ENCODE results near the gene USP19.

- TF ChIP-seq RAD21 (conservative IDR thresholded peaks at IDR 0.05) (no peak), EZH2 (IDR thresholded peaks at IDR 0.05; ENCODE audit: borderline replicate concordance, insufficient read depth, low read length, poor library complexity, severe bottlenecking) (no peak), TAF1 (IDR thresholded peaks at IDR 0.05; ENCODE audit: low read depth) (no peak), EP300 (conservative IDR thresholded peaks at IDR 0.05; ENCODE audit: poor library complexity, severe bottlenecking) (no peak), POLR2AphosphoS5 (IDR thresholded peaks at IDR 0.05) (no peak), MXI1 (conservative IDR thresholded peaks at IDR 0.05; ENCODE audit: poor library complexity, severe bottlenecking) (no peak)
- TF ChIP-seq, protein P1, sequence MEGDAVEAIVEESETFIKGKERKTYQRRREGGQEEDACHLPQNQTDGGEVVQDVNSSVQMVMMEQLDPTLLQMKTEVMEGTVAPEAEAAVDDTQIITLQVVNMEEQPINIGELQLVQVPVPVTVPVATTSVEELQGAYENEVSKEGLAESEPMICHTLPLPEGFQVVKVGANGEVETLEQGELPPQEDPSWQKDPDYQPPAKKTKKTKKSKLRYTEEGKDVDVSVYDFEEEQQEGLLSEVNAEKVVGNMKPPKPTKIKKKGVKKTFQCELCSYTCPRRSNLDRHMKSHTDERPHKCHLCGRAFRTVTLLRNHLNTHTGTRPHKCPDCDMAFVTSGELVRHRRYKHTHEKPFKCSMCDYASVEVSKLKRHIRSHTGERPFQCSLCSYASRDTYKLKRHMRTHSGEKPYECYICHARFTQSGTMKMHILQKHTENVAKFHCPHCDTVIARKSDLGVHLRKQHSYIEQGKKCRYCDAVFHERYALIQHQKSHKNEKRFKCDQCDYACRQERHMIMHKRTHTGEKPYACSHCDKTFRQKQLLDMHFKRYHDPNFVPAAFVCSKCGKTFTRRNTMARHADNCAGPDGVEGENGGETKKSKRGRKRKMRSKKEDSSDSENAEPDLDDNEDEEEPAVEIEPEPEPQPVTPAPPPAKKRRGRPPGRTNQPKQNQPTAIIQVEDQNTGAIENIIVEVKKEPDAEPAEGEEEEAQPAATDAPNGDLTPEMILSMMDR (IDR thresholded peaks at IDR 0.05; ENCODE audit: poor library complexity, severe bottlenecking): no peak
- TF ChIP-seq, protein P2, sequence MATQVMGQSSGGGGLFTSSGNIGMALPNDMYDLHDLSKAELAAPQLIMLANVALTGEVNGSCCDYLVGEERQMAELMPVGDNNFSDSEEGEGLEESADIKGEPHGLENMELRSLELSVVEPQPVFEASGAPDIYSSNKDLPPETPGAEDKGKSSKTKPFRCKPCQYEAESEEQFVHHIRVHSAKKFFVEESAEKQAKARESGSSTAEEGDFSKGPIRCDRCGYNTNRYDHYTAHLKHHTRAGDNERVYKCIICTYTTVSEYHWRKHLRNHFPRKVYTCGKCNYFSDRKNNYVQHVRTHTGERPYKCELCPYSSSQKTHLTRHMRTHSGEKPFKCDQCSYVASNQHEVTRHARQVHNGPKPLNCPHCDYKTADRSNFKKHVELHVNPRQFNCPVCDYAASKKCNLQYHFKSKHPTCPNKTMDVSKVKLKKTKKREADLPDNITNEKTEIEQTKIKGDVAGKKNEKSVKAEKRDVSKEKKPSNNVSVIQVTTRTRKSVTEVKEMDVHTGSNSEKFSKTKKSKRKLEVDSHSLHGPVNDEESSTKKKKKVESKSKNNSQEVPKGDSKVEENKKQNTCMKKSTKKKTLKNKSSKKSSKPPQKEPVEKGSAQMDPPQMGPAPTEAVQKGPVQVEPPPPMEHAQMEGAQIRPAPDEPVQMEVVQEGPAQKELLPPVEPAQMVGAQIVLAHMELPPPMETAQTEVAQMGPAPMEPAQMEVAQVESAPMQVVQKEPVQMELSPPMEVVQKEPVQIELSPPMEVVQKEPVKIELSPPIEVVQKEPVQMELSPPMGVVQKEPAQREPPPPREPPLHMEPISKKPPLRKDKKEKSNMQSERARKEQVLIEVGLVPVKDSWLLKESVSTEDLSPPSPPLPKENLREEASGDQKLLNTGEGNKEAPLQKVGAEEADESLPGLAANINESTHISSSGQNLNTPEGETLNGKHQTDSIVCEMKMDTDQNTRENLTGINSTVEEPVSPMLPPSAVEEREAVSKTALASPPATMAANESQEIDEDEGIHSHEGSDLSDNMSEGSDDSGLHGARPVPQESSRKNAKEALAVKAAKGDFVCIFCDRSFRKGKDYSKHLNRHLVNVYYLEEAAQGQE (IDR thresholded peaks at IDR 0.05; ENCODE audit: borderline replicate concordance): no peak
These were observed 1.2 kb downstream of the USP19 start for GRCh38 chr3:49119439-49119838.

All from neural cell (in vitro differentiated cells).